HepG2 (cell line): ENCODE measurements around the gene LTBR. TPM values are rescaled to one million over a fixed set of nuclear protein-coding genes. Genes with fewer than 3 reads are reported as not detected.

Experiments used
- FOXM1 ChIP-seq: sonication (generic); formaldehyde crosslinking; IDR thresholded peaks from 2 replicates; pipeline ENCODE4 v1.5.0; 2020; ENCODE audit warnings: missing genetic modification reagents
- GZF1 ChIP-seq: sonication (generic); formaldehyde crosslinking; IDR thresholded peaks from 2 replicates; pipeline ENCODE4 v1.5.1; 2020; ENCODE audit warnings: mild to moderate bottlenecking, missing genetic modification reagents
- HOXA3 ChIP-seq: sonication (generic); formaldehyde crosslinking; IDR thresholded peaks from 2 replicates; pipeline ENCODE4 v1.5.0; 2020; ENCODE audit warnings: missing genetic modification reagents
- HOXA9 ChIP-seq: sonication (generic); formaldehyde crosslinking; IDR thresholded peaks from 2 replicates; pipeline ENCODE4 v1.8.1; 2022; ENCODE audit warnings: missing genetic modification reagents, mild to moderate bottlenecking, moderate library complexity, borderline replicate concordance
- KMT2B ChIP-seq: IDR thresholded peaks from 2 replicates; pipeline ENCODE4 v1.6.1; 2016; ENCODE audit warnings: missing genetic modification reagents, missing compliant biosample characterization
- NFE2L1 ChIP-seq: sonication (generic); formaldehyde crosslinking; IDR thresholded peaks from 2 replicates; pipeline ENCODE4 v1.4.0; 2020; ENCODE audit warnings: missing genetic modification reagents, mild to moderate bottlenecking, borderline replicate concordance
- NR2F2 ChIP-seq: IDR thresholded peaks from 2 replicates; pipeline ENCODE4 v1.6.1; 2012; ENCODE audit warnings: low read depth, inconsistent platforms, borderline replicate concordance
- PCBP2 ChIP-seq: fragments of 200-400 bp; formaldehyde crosslinking; optimal IDR thresholded peaks from 2 replicates; pipeline ENCODE3; 2018; ENCODE audit warnings: low read length, low read depth; ENCODE audit not compliant: poor library complexity, severe bottlenecking
- SATB2 ChIP-seq: sonication (generic); formaldehyde crosslinking; IDR thresholded peaks from 2 replicates; pipeline ENCODE4 v1.5.0; 2020; ENCODE audit warnings: missing genetic modification reagents
- SOX13 ChIP-seq, 3 experiments: fragments of 450-650 bp in 1 of 3; sonication (generic) in 1 of 3; formaldehyde crosslinking in 1 of 3; IDR thresholded peaks in 2 of 3; conservative IDR thresholded peaks in 1 of 3; 2 replicates each; pipeline versions ENCODE4 v1.5.0 to v1.6.1; 2016 to 2020; ENCODE audit warnings: antibody characterized with exemption in 1 of 3, mild to moderate bottlenecking in 1 of 3, missing compliant biosample characterization in 1 of 3, missing genetic modification reagents in 1 of 3, moderate library complexity in 1 of 3
- SUZ12 ChIP-seq: fragments of 150-350 bp; IDR thresholded peaks from 2 replicates; pipeline ENCODE4 v1.6.1; 2014; ENCODE audit warnings: low read depth, low read length
- TCF7L2 ChIP-seq: IDR thresholded peaks from 2 replicates; pipeline ENCODE4 v1.6.1; 2011; ENCODE audit warnings: mild to moderate bottlenecking, low read depth, low read length, moderate library complexity
- ZC3H4 ChIP-seq: sonication (generic); formaldehyde crosslinking; IDR thresholded peaks from 2 replicates; pipeline ENCODE4 v1.4.0; 2020; ENCODE audit warnings: missing genetic modification reagents, borderline replicate concordance
- ZNF30 ChIP-seq: sonication (generic); formaldehyde crosslinking; IDR thresholded peaks from 2 replicates; pipeline ENCODE4 v1.5.0; 2020; ENCODE audit warnings: mild to moderate bottlenecking, missing genetic modification reagents
- ZNF367 ChIP-seq: sonication (generic); formaldehyde crosslinking; IDR thresholded peaks from 2 replicates; pipeline ENCODE4 v1.4.0; 2020; ENCODE audit warnings: missing genetic modification reagents, borderline replicate concordance
- ZNF446 ChIP-seq: sonication (generic); formaldehyde crosslinking; IDR thresholded peaks from 2 replicates; pipeline ENCODE4 v1.5.0; 2020; ENCODE audit warnings: mild to moderate bottlenecking, missing genetic modification reagents
- ZNF775 ChIP-seq: sonication (generic); formaldehyde crosslinking; IDR thresholded peaks from 2 replicates; pipeline ENCODE4 v1.4.0; 2020; ENCODE audit warnings: missing genetic modification reagents, mild to moderate bottlenecking, moderate library complexity, borderline replicate concordance
- ZNF777 ChIP-seq: sonication (generic); formaldehyde crosslinking; IDR thresholded peaks from 2 replicates; pipeline ENCODE4 v1.4.0; 2020; ENCODE audit warnings: missing genetic modification reagents
- ZNF83 ChIP-seq: sonication (generic); formaldehyde crosslinking; IDR thresholded peaks from 2 replicates; pipeline ENCODE4 v1.4.0; 2020; ENCODE audit warnings: missing genetic modification reagents, mild to moderate bottlenecking, borderline replicate concordance
- ZNF879 ChIP-seq: sonication (generic); formaldehyde crosslinking; IDR thresholded peaks from 2 replicates; pipeline ENCODE4 v1.8.1; 2023; ENCODE audit warnings: missing genetic modification reagents
- polyA plus RNA-seq, 8 experiments: library from polyadenylated mRNA; depleted of rRNA in 3 of 8; stranded (reverse) in 7 of 8; unstranded in 1 of 8; fragments of >200 nt; fragmentation: Illumina TruSeq in 4 of 8; extraction: Trizol in 4 of 8; gene quantifications; 2 replicates each; pipeline versions ENCODE4 v1.2.1 to v1.2.3, GENCODE V29; 2011 to 2016; ENCODE audit warnings: low read depth in 4 of 8, missing spikeins in 1 of 8, mixed read lengths in 1 of 8; ENCODE audit not compliant: insufficient read depth in 1 of 8
- total RNA-seq, 5 experiments: library from RNA; depleted of rRNA; stranded (reverse); fragments of >200 nt; fragmentation: Illumina TruSeq; extraction: Trizol; gene quantifications; 2 replicates each; pipeline ENCODE4 v1.2.3, GENCODE V29; 2016; ENCODE audit warnings: low read depth in 1 of 5
- TF ChIP-seq, protein P1 (sequence below): IDR thresholded peaks from 2 replicates; pipeline ENCODE4 v1.6.1; 2016; ENCODE audit warnings: low read depth
- TF ChIP-seq, protein P2 (sequence below): fragments of 450-650 bp; IDR thresholded peaks from 2 replicates; pipeline ENCODE4 v1.6.1; 2017; ENCODE audit warnings: mild to moderate bottlenecking
- TF ChIP-seq, protein P3 (sequence below): sonication (generic); formaldehyde crosslinking; IDR thresholded peaks from 2 replicates; pipeline ENCODE4 v1.8.1; 2023; ENCODE audit warnings: missing genetic modification reagents, mild to moderate bottlenecking, borderline replicate concordance
- TF ChIP-seq, protein P4 (sequence below): sonication (generic); formaldehyde crosslinking; IDR thresholded peaks from 2 replicates; pipeline ENCODE4 v1.5.0; 2020; ENCODE audit warnings: missing genetic modification reagents

The LTBR gene
- total and polyA plus RNA-seq, 2 of the 13 experiments (the other 11 are each of a cell fraction or from before 2014, with no cell fraction given): 31.4 to 34.8 TPM

DNA sequence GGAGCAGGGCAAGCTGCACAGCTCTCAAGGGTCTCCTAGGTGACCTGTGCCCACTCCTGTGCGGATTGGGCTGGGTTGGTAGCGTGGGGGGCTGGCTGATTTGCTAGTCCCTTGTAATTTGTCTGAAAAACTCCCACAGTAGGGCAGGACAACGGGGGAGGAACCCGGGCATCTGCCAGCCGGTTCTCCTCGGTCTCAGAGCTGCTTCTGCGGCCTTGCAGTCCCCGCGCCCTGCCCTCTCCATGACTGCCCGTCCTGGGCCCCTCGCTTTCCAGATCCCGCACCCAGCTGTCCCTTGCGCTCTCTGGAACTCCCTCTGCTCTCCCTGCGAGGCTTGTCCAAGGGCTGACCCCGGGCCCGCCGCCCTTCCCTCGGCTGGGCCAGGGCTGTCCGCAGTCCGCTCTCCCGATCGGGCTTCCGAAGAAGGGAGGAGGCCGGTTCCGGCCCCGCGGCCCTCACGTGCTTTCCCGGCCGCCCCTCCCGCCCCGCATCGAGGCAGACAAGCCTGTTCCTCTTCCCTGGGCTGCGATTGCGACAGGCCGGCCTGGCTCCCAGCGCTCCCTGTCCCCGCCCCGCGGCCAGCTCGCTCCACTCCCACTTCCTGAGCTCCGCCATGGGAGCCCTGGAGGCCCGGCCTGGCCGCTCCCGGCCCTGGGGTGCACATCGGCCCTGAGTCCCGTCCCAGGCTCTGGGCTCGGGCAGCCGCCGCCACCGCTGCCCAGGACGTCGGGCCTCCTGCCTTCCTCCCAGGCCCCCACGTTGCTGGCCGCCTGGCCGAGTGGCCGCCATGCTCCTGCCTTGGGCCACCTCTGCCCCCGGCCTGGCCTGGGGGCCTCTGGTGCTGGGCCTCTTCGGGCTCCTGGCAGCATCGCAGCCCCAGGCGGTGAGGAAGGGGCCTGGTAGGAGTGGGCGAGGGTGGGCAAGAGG, at the start of gene LTBR (continued):
- TF ChIP-seq, protein P1, sequence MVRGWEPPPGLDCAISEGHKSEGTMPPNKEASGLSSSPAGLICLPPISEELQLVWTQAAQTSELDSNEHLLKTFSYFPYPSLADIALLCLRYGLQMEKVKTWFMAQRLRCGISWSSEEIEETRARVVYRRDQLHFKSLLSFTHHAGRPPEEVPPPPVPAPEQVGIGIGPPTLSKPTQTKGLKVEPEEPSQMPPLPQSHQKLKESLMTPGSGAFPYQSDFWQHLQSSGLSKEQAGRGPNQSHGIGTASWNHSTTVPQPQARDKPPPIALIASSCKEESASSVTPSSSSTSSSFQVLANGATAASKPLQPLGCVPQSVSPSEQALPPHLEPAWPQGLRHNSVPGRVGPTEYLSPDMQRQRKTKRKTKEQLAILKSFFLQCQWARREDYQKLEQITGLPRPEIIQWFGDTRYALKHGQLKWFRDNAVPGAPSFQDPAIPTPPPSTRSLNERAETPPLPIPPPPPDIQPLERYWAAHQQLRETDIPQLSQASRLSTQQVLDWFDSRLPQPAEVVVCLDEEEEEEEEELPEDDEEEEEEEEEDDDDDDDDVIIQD (CRISPR knock-in tag): peak; percentile 26; the same call in 1 of the 2 replicates
- no peak for TF ChIP-seq FOXM1 (CRISPR knock-in tag)
- TF ChIP-seq ZNF83 (CRISPR knock-in tag): no peak
- TF ChIP-seq SOX13 (IDR thresholded peaks at IDR 0.05): no peak
- TF ChIP-seq SOX13 (CRISPR knock-in tag; conservative IDR thresholded peaks at IDR 0.05 in 1 of 2, IDR thresholded peaks at IDR 0.05 in 1 of 2): peak in 1 of 2 experiments; percentile 76; a peak in 2 of 4 replicates
- TF ChIP-seq ZNF777: peak; percentile 34; the same call in 1 of the 2 replicates
- peak; percentile 81; the same call in 1 of the 2 replicates for TF ChIP-seq ZC3H4 (CRISPR knock-in tag)
- TF ChIP-seq, protein P2, sequence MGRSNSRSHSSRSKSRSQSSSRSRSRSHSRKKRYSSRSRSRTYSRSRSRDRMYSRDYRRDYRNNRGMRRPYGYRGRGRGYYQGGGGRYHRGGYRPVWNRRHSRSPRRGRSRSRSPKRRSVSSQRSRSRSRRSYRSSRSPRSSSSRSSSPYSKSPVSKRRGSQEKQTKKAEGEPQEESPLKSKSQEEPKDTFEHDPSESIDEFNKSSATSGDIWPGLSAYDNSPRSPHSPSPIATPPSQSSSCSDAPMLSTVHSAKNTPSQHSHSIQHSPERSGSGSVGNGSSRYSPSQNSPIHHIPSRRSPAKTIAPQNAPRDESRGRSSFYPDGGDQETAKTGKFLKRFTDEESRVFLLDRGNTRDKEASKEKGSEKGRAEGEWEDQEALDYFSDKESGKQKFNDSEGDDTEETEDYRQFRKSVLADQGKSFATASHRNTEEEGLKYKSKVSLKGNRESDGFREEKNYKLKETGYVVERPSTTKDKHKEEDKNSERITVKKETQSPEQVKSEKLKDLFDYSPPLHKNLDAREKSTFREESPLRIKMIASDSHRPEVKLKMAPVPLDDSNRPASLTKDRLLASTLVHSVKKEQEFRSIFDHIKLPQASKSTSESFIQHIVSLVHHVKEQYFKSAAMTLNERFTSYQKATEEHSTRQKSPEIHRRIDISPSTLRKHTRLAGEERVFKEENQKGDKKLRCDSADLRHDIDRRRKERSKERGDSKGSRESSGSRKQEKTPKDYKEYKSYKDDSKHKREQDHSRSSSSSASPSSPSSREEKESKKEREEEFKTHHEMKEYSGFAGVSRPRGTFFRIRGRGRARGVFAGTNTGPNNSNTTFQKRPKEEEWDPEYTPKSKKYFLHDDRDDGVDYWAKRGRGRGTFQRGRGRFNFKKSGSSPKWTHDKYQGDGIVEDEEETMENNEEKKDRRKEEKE: no peak
- no peak for TF ChIP-seq NFE2L1 (CRISPR knock-in tag)
- TF ChIP-seq ZNF879 (CRISPR knock-in tag): peak; percentile 62; the same call in 1 of the 2 replicates
- TF ChIP-seq ZNF446 (CRISPR knock-in tag): peak; percentile 87
- TF ChIP-seq GZF1 (CRISPR knock-in tag): peak; percentile 67
- TF ChIP-seq SATB2 (CRISPR knock-in tag): no peak
- TF ChIP-seq TCF7L2: no peak
- no peak for TF ChIP-seq PCBP2
- no peak for TF ChIP-seq SUZ12
- TF ChIP-seq, protein P3, sequence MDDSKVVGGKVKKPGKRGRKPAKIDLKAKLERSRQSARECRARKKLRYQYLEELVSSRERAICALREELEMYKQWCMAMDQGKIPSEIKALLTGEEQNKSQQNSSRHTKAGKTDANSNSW (CRISPR knock-in tag): peak; percentile 76
- TF ChIP-seq NR2F2: no peak
- no peak for TF ChIP-seq ZNF367 (CRISPR knock-in tag)
- TF ChIP-seq, protein P4, sequence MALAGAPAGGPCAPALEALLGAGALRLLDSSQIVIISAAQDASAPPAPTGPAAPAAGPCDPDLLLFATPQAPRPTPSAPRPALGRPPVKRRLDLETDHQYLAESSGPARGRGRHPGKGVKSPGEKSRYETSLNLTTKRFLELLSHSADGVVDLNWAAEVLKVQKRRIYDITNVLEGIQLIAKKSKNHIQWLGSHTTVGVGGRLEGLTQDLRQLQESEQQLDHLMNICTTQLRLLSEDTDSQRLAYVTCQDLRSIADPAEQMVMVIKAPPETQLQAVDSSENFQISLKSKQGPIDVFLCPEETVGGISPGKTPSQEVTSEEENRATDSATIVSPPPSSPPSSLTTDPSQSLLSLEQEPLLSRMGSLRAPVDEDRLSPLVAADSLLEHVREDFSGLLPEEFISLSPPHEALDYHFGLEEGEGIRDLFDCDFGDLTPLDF (CRISPR knock-in tag): peak; percentile 17; the same call in 1 of the 2 replicates
- TF ChIP-seq HOXA9 (CRISPR knock-in tag): no peak
- TF ChIP-seq ZNF775 (CRISPR knock-in tag): peak; percentile 72; the same call in 1 of the 2 replicates
- peak; percentile 95; the same call in 1 of the 2 replicates for TF ChIP-seq ZNF30 (CRISPR knock-in tag)
- TF ChIP-seq HOXA3: peak; percentile 87
- TF ChIP-seq KMT2B (CRISPR knock-in tag): peak; percentile 79; the same call in 1 of the 2 replicates
